ENCODE results near the gene MROH9. TPM values are rescaled to one million over a fixed set of nuclear protein-coding genes. Genes with fewer than 3 reads are reported as not detected.

Gene MROH9
- total and polyA plus RNA-seq, 2 of the 4 experiments (the other 2 are of a cell fraction) = not detected

- H3K36me3 ChIP-seq (ENCODE audit: control insufficient read depth, insufficient read depth, low read length) = no peaks in the 10 kb centered on the region
- no peak overlapping the region for H2BK5ac ChIP-seq (ENCODE audit: low read depth, low read length, poor library complexity, severe bottlenecking)
- H3K4me3 ChIP-seq (ENCODE audit: insufficient read depth, low read depth, low read length) = no peak overlapping the region
- no peak overlapping the region for H3K4me2 ChIP-seq (ENCODE audit: low read depth, low read length)
- H4K20me1 ChIP-seq (ENCODE audit: insufficient read depth, low read length) = no peaks in the 10 kb centered on the region
- H2AK5ac ChIP-seq (ENCODE audit: low read depth, low read length) = no peak overlapping the region
- peak overlapping the region; percentile 32 to 77; a peak in 2 of 4 replicates for H4K8ac ChIP-seq (ENCODE audit: low read depth in 2 of 2, low read length in 2 of 2)
- POLR2A ChIA-PET (ENCODE audit: unreplicated experiment) = no interaction called here
- no peaks in the 10 kb centered on the region for H3K9me1 ChIP-seq (ENCODE audit: insufficient read depth, low read length)
- no peak overlapping the region for H3K14ac ChIP-seq (replicated peaks; ENCODE audit: low read depth, low read length)
- H2AK9ac ChIP-seq (replicated peaks; ENCODE audit: low read depth, low read length, poor library complexity) = no peak overlapping the region
- H3K4ac ChIP-seq (ENCODE audit: low read depth, low read length) = no peak overlapping the region
- CTCF ChIA-PET = no interaction called here
- no peak overlapping the region for H3K56ac ChIP-seq (ENCODE audit: extremely low read depth, insufficient read depth, low read length)
- DNase-seq (no peak), ATAC-seq (ENCODE audit: low read depth) (no peak)
- H3K27ac ChIP-seq (ENCODE audit: insufficient read depth, low read length) = peak overlapping the region; percentile 68; the same call in 1 of the 2 replicates
- WGBS, 2 experiments (ENCODE audit: extremely low coverage in 2 of 2, insufficient read length in 1 of 2) = 80% methylated on average over 1 of the region's 3 CpGs; no CpG with 5 or more reads in 1 of the 2 experiments
- H2BK20ac ChIP-seq (ENCODE audit: low read depth, low read length) = peak overlapping the region; percentile 85; the same call in 1 of the 2 replicates
- in situ Hi-C loops (cut with MboI; ENCODE audit: low sequenced_read_pairs) = no loop called here
- peaks cover 23% of the 10 kb centered on the region for H3K4me1 ChIP-seq (ENCODE audit: control insufficient read depth, insufficient read depth, low read length)
- no peaks in the 10 kb centered on the region for H3K27me3 ChIP-seq (ENCODE audit: control insufficient read depth, insufficient read depth, low read length)
- peak overlapping the region; percentile 59 for H4K91ac ChIP-seq (ENCODE audit: insufficient read depth, low read depth, low read length)
- peak overlapping the region; percentile 88 for H4K5ac ChIP-seq (ENCODE audit: low read depth, low read length)
- H2BK120ac ChIP-seq (ENCODE audit: low read depth, low read length) = peak overlapping the region; percentile 86; the same call in 1 of the 2 replicates
- peak overlapping the region; percentile 95 for H3K18ac ChIP-seq (ENCODE audit: low read depth, low read length)
- TF ChIP-seq CHD1 (IDR thresholded peaks at IDR 0.05; ENCODE audit: low read depth, low read length) (no peak), MAZ (IDR thresholded peaks at IDR 0.05; ENCODE audit: borderline replicate concordance, low read depth, low read length) (no peak), POLR2A (IDR thresholded peaks at IDR 0.05; ENCODE audit: low read depth, low read length) (no peak), NFE2L2 (IDR thresholded peaks at IDR 0.05; ENCODE audit: low read depth, low read length) (no peak), MAFK (IDR thresholded peaks at IDR 0.05; ENCODE audit: low read depth, low read length) (no peak), ELK1 (IDR thresholded peaks at IDR 0.05; ENCODE audit: borderline replicate concordance, low read depth, low read length) (no peak), CEBPB (IDR thresholded peaks at IDR 0.05; ENCODE audit: low read depth, low read length) (no peak), RAD21 (IDR thresholded peaks at IDR 0.05; ENCODE audit: low read length) (no peak), FOS (IDR thresholded peaks at IDR 0.05; ENCODE audit: low read depth, low read length) (no peak), BHLHE40 (IDR thresholded peaks at IDR 0.05; ENCODE audit: low read depth, low read length) (no peak), RCOR1 (IDR thresholded peaks at IDR 0.05; ENCODE audit: insufficient replicate concordance, low read length) (no peak), SMC3 (IDR thresholded peaks at IDR 0.05; ENCODE audit: low read depth, low read length) (no peak), MXI1 (IDR thresholded peaks at IDR 0.05; ENCODE audit: borderline replicate concordance, low read depth, low read length) (no peak), RFX5 (IDR thresholded peaks at IDR 0.05; ENCODE audit: low read depth, low read length) (no peak), USF2 (IDR thresholded peaks at IDR 0.05; ENCODE audit: low read depth, low read length) (no peak)
- TF ChIP-seq, protein P1, sequence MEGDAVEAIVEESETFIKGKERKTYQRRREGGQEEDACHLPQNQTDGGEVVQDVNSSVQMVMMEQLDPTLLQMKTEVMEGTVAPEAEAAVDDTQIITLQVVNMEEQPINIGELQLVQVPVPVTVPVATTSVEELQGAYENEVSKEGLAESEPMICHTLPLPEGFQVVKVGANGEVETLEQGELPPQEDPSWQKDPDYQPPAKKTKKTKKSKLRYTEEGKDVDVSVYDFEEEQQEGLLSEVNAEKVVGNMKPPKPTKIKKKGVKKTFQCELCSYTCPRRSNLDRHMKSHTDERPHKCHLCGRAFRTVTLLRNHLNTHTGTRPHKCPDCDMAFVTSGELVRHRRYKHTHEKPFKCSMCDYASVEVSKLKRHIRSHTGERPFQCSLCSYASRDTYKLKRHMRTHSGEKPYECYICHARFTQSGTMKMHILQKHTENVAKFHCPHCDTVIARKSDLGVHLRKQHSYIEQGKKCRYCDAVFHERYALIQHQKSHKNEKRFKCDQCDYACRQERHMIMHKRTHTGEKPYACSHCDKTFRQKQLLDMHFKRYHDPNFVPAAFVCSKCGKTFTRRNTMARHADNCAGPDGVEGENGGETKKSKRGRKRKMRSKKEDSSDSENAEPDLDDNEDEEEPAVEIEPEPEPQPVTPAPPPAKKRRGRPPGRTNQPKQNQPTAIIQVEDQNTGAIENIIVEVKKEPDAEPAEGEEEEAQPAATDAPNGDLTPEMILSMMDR (conservative IDR thresholded peaks at IDR 0.05; ENCODE audit: low read depth, low read length) = no peak
- H2AFZ ChIP-seq (replicated peaks; ENCODE audit: low read length, poor library complexity) = no peak overlapping the region
- H3K23ac ChIP-seq (ENCODE audit: low read depth, low read length) = no peak overlapping the region
- dilution Hi-C loops (cut with HindIII; ENCODE audit: low sequenced_read_pairs, unreplicated experiment) = no loop called here
- H2BK15ac ChIP-seq (ENCODE audit: low read depth, low read length) = no peak overlapping the region; the same call in 2 of the 3 replicates
- H3K79me1 ChIP-seq (ENCODE audit: low read depth in 1 of 2, low read length in 2 of 2) = no peaks in the 10 kb centered on the region
- H3K9ac ChIP-seq (ENCODE audit: low read depth, low read length) = no peak overlapping the region
- no peaks in the 10 kb centered on the region for H3K9me3 ChIP-seq (ENCODE audit: control insufficient read depth, insufficient read depth, low read length)
- intact Hi-C loops (cut with micrococcal nuclease) = no loop called here
- BruUV-seq (replicated peaks) = no TSS peak
Observed at GRCh38 chr1:171112119-171112518, 176.8 kb downstream of the MROH9 start.

Measured in IMR-90 (cell line).